DND-41 (cell line): ENCODE results near the gene NFIB.

Experiments
- CTCF ChIP-seq: IDR thresholded peaks from 2 replicates; pipeline ENCODE4 v1.5.1; 2012; ENCODE audit warnings: borderline replicate concordance, low read length, moderate library complexity, mild to moderate bottlenecking; ENCODE audit not compliant: poor library complexity, severe bottlenecking; ENCODE audit errors: extremely low read depth
- EZH2 ChIP-seq: IDR thresholded peaks from 3 replicates; pipeline ENCODE4 v1.6.1; 2012; ENCODE audit warnings: borderline replicate concordance, low read depth, mild to moderate bottlenecking, moderate library complexity, low read length, inconsistent platforms; ENCODE audit not compliant: severe bottlenecking

- TF ChIP-seq CTCF (no peak), EZH2 (no peak)
These were observed 23.7 kb upstream of the NFIB start for GRCh38 chr9:14337615-14338014.
